Pancreas (tissue), 10 donors: ENCODE results near the gene IRAK4. TPM values are rescaled to one million over a fixed set of nuclear protein-coding genes. Genes with fewer than 3 reads are reported as not detected.

Experiments
- ATAC-seq, 4 donors: fragments of 200-7000 bp; cut with Tn5 transposase; one replicate each; pipeline versions ENCODE4 v1.8.0 to v1.9.1; 2020; ENCODE audit warnings: mild to moderate bottlenecking in 4 of 4, moderate library complexity in 4 of 4
- DNase-seq, 6 donors: peaks; one replicate each; pipeline ENCODE4 v3.0.0-alpha.2; 2020
- FAIRE-seq: peaks from 2 replicates; lab custom pipeline; 2012; peaks lifted over from hg19 to GRCh38; lab: Jason Lieb, UNC
- H3K27ac ChIP-seq, 4 donors: fragments of 200-600 bp; sonication (generic); 1 replicate in 3 of 4; 2 replicates in 1 of 4; pipeline versions ENCODE4 v1.5.0 to v1.8.0; 2020
- H3K27me3 ChIP-seq, 4 donors: fragments of 200-600 bp; one replicate each; pipeline ENCODE4 v1.8.0; 2021
- H3K36me3 ChIP-seq, 3 donors: fragments of 200-600 bp; sonication (generic) in 1 of 3; one replicate each; pipeline versions ENCODE4 v1.5.0 to v1.8.0; 2020 to 2021
- H3K4me1 ChIP-seq, 3 donors: fragments of 200-600 bp; one replicate each; pipeline ENCODE4 v1.8.0; 2021
- H3K4me3 ChIP-seq, 4 donors: fragments of 200-600 bp; sonication (generic) in 2 of 4; one replicate each; pipeline versions ENCODE4 v1.5.0 to v1.8.0; 2020 to 2021
- H3K9me3 ChIP-seq, 4 donors: fragments of 200-600 bp; one replicate each; pipeline ENCODE4 v1.8.0; 2021
- WGBS, 2 donors: extraction: QIAGEN DNeasy Blood & Tissue Kit; methylation state at CpG; one replicate each; pipeline ENCODE4 v1.1.7; 2013; 5-methylcytosine and 5-hydroxymethylcytosine counted together
- intact Hi-C, 3 donors: fragments of 100-400 bp; cut with DNase I; formaldehyde crosslinking; loops; one replicate each; pipeline versions ENCODE4 v1.11.1 to v1.14.2; 2022
- polyA plus RNA-seq, 2 donors: library from polyadenylated mRNA; stranded (reverse); fragments of 200-250 nt; gene quantifications; one replicate each; pipeline ENCODE4 v1.2.3, GENCODE V29; 2013
- total RNA-seq, 6 donors: library from RNA; stranded (reverse); fragmentation: NEBNext Ultra II Directional in 4 of 6; extraction: Animal tissue kit (Norgen Biotek cat#: 25700) in 4 of 6; gene quantifications; one replicate each; pipeline versions ENCODE4 v1.2.1 to v1.2.4, GENCODE V29; 2021 to 2023
- TF ChIP-seq, protein P1 (sequence below), 4 donors: fragments of 200-600 bp; sonication (generic) in 3 of 4; IDR thresholded peaks; one replicate each; pipeline versions ENCODE4 v1.5.0 to v1.8.0; 2021; ENCODE audit warnings: antibody characterized with exemption in 4 of 4
- donor health status: healthy with polysubstance abuse.
- donor health status: DM: no; HTN: no; CAD: no; lungs with moderate emphysema.
- donor health status: DM: no; HTN: no; CAD: no.
- donor health status: control.
- donor health status: control.
- donor health status: Bipolar disorder and iron deficiency.
- donor health status: DM: yes; HTN: yes; CAD: no.
- donor health status: DM: no; HTN: no; CAD: no.
- donor health status: DM: no; HTN: no; CAD: no.
- donor health status: DM: yes; HTN: yes; CAD: no.

The IRAK4 gene
- total and polyA plus RNA-seq, 8 donors, result 9.9 to 23.6 (median 13.7) TPM

DNA sequence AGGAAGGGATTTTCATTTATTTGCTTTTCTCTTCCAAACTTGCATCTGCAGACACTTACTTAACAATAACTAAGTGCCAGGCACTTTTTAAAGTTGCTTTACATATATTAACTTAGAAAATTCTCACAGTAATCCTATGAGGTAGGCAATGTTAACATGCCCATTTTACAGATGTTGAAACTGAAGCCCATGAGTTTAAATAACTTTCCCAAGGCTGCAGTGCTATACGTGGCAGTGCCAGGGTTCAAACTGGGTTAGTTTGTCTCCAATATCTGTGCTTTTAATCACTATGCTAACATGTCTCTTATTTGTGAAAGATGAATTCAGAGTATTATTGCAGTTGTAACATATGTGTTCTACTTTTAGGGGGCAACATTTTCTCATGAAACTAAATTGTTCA, 30.1 kb upstream of the IRAK4 start:
- Histone ChIP-seq H3K27ac (no peak overlapping the region), H3K4me3 (no peak overlapping the region), H3K9me3 (no peaks in the 10 kb centered on the region), H3K36me3 (peaks cover 0 to 13% (median 0%) of the 10 kb centered on the region in 3 donors), H3K27me3 (no peaks in the 10 kb centered on the region), H3K4me1 (no peaks in the 10 kb centered on the region)
- FAIRE-seq (no peak), ATAC-seq (no peak), DNase-seq (no peak)
- intact Hi-C loops, result no loop called here
- TF ChIP-seq, protein P1, sequence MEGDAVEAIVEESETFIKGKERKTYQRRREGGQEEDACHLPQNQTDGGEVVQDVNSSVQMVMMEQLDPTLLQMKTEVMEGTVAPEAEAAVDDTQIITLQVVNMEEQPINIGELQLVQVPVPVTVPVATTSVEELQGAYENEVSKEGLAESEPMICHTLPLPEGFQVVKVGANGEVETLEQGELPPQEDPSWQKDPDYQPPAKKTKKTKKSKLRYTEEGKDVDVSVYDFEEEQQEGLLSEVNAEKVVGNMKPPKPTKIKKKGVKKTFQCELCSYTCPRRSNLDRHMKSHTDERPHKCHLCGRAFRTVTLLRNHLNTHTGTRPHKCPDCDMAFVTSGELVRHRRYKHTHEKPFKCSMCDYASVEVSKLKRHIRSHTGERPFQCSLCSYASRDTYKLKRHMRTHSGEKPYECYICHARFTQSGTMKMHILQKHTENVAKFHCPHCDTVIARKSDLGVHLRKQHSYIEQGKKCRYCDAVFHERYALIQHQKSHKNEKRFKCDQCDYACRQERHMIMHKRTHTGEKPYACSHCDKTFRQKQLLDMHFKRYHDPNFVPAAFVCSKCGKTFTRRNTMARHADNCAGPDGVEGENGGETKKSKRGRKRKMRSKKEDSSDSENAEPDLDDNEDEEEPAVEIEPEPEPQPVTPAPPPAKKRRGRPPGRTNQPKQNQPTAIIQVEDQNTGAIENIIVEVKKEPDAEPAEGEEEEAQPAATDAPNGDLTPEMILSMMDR (IDR thresholded peaks at IDR 0.05), result no peak
- 37 to 56% methylated on average over 1 of the region's 1 CpG for WGBS, 2 donors

DNA sequence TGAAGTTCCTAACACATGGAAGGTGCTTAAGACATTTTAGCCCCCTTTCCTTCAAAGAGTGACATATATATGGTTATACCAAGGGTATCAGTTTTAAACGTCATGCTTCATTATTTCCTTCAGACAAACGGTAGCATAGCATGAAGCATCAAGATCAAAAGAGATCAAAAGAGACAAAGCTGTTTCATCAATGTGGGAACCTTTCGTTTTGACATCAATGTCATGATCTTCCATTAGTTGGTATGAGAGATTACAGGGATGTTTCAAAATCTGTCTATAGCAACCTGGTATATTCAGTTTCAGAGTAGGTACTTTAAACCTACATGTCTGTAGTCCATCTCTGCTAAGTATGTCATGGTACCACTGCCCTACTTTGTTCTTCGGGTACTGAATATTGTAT, 28.5 kb upstream of the IRAK4 start:
- no peaks in the 10 kb centered on the region for H3K9me3 ChIP-seq
- ATAC-seq (no peak), DNase-seq (no peak), FAIRE-seq (no peak)
- no peaks in the 10 kb centered on the region for H3K4me1 ChIP-seq
- H3K27ac ChIP-seq, result no peak overlapping the region
- H3K27me3 ChIP-seq, result no peaks in the 10 kb centered on the region
- TF ChIP-seq, protein P1 (IDR thresholded peaks at IDR 0.05), result no peak
- H3K36me3 ChIP-seq, result peaks cover 0 to 13% (median 0%) of the 10 kb centered on the region in 3 donors
- WGBS, 2 donors, result 65 to 75% methylated on average over 4 of the region's 4 CpGs
- no peak overlapping the region for H3K4me3 ChIP-seq
- intact Hi-C loops, result no loop called here

DNA sequence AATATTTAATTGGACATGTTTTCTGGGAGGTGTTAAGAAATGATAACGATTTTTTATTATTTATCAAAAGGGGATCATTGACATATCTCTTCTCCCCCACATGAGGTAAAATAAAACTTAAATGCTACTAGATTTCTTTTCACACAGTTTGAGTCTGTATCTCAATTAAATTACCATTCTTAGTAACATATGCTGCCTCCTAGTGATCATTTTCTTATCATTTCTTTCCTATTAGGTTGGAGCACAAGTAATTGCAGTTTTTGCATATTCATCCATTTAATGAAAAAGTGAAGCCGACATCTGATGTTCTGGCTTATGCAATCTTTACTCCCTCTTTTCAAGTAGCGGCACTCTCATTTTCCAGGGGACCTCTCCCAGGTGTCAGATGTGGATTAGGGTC, 25.1 kb upstream of the IRAK4 start:
- no peak for DNase-seq
- no peak overlapping the region for H3K4me3 ChIP-seq
- no peak for FAIRE-seq
- ATAC-seq, result no peak
- H3K27me3 ChIP-seq, result no peaks in the 10 kb centered on the region
- H3K27ac ChIP-seq, result no peak overlapping the region
- peaks cover 0 to 21% (median 0%) of the 10 kb centered on the region in 3 donors for H3K36me3 ChIP-seq
- H3K4me1 ChIP-seq, result no peaks in the 10 kb centered on the region
- no peaks in the 10 kb centered on the region for H3K9me3 ChIP-seq
- intact Hi-C loops, result no loop called here
- WGBS, 2 donors, result 79 to 88% methylated on average over 3 of the region's 3 CpGs
- TF ChIP-seq, protein P1 (IDR thresholded peaks at IDR 0.05), result no peak

DNA sequence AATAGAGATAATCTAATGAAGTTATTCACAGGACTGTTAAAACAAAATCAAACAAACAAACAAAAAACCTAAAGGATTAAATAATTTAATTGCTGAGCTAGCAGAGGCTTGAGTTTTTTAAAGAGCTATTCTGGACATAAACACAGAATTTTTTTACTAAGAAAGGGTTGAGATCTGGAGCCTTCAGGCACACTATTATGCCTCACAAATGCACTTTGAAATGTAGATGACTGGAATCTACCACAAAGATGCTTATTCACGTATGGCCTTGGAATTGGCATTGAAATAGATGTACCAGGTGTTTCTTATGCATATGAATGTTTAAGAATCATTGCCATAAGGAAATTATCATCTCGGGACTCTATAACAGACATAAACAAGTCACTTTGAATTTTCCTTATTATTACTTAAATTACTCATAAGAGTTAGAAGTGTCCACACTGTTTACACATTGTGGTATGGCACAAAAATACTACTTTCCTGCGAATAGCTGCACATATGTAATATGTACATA, 21.8 kb upstream of the IRAK4 start:
- TF ChIP-seq, protein P1 (IDR thresholded peaks at IDR 0.05), result no peak
- Histone ChIP-seq H3K4me3 (no peak overlapping the region), H3K27me3 (no peaks in the 10 kb centered on the region), H3K27ac (no peak overlapping the region), H3K4me1 (no peaks in the 10 kb centered on the region), H3K36me3 (peaks cover 0 to 8% (median 0%) of the 10 kb centered on the region in 3 donors), H3K9me3 (no peaks in the 10 kb centered on the region)
- ATAC-seq (no peak), FAIRE-seq (no peak), DNase-seq (no peak)
- WGBS, 2 donors, result 90 to 93% methylated on average over 3 of the region's 3 CpGs
- intact Hi-C loops, result no loop called here

DNA sequence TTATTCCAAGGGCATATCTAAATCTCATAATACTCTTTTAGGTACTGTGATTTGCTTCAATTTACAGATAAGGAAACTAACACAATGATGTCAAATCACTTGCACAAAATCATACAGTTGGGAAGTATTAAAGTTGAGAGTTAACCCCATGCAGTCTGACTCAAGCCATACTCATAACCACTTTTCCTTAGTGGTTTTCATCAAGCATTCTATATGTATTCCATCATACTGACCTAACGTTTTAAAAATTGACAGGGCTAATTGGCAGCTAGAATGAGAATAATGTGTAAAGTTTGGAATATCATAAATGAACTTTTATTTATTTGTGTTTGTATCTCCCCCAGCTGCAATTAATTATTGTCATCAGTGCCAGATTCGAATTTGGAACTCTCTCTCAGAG, 21.1 kb upstream of the IRAK4 start:
- TF ChIP-seq, protein P1 (IDR thresholded peaks at IDR 0.05), result no peak
- no peak overlapping the region for H3K27ac ChIP-seq
- no peaks in the 10 kb centered on the region for H3K9me3 ChIP-seq
- H3K36me3 ChIP-seq, result peaks cover 0 to 8% (median 0%) of the 10 kb centered on the region in 3 donors
- FAIRE-seq (no peak), DNase-seq (no peak), ATAC-seq (no peak)
- H3K27me3 ChIP-seq, result no peaks in the 10 kb centered on the region
- WGBS, 2 donors, result 62 to 77% methylated on average over 2 of the region's 2 CpGs
- intact Hi-C loops, result no loop called here
- no peaks in the 10 kb centered on the region for H3K4me1 ChIP-seq
- no peak overlapping the region for H3K4me3 ChIP-seq
